Activated T-cell treated with anti-CD3 and anti-CD28 coated beads, Interleukin-2, amount 50 U/mL, for 72 hours (primary cell): ENCODE data around the gene SH3RF1. TPM values are rescaled to one million over a fixed set of nuclear protein-coding genes. Genes with fewer than 3 reads are reported as not detected.

Source experiments
- ATAC-seq, 2 donors: fragments of 150-1000 bp; cut with Tn5 transposase; replicated peaks in 1 of 2; 2 replicates each; pipeline ENCODE4 v1.10.0; 2021; ENCODE audit warnings: moderate library complexity in 2 of 2, mild to moderate bottlenecking in 1 of 2
- DNase-seq, 2 donors: peaks; one replicate each; pipeline ENCODE4 v3.0.0; 2021 to 2022; ENCODE audit warnings: mixed read lengths in 1 of 2
- H3K27ac Mint-ChIP-seq: one replicate; pipeline ENCODE4 v1.8.0; 2022; ENCODE audit warnings: mild to moderate bottlenecking, moderate library complexity, mixed read lengths
- H3K27me3 Mint-ChIP-seq: one replicate; pipeline ENCODE4 v1.8.0; 2022; ENCODE audit warnings: low read depth, mixed read lengths
- H3K36me3 Mint-ChIP-seq, 2 donors: one replicate each; pipeline ENCODE4 v1.8.0; 2022; ENCODE audit warnings: mixed read lengths in 2 of 2, mild to moderate bottlenecking in 1 of 2; ENCODE audit not compliant: insufficient read depth in 2 of 2
- H3K4me1 Mint-ChIP-seq: one replicate; pipeline ENCODE4 v1.8.0; 2022; ENCODE audit warnings: low read depth, mixed read lengths
- H3K4me3 Mint-ChIP-seq, 2 donors: one replicate each; pipeline ENCODE4 v1.8.0; 2022; ENCODE audit warnings: mild to moderate bottlenecking in 2 of 2, mixed read lengths in 2 of 2, moderate library complexity in 2 of 2
- H3K9me3 Mint-ChIP-seq, 2 donors: one replicate each; pipeline ENCODE4 v1.8.0; 2022; ENCODE audit warnings: mixed read lengths in 2 of 2
- total RNA-seq, 2 donors: library from RNA; stranded (reverse); gene quantifications; one replicate each; pipeline ENCODE4 v1.2.3, GENCODE V29; 2022

Gene SH3RF1
- total RNA-seq, 2 donors from 2014 or later: 0.26 to 0.63 TPM

DNA sequence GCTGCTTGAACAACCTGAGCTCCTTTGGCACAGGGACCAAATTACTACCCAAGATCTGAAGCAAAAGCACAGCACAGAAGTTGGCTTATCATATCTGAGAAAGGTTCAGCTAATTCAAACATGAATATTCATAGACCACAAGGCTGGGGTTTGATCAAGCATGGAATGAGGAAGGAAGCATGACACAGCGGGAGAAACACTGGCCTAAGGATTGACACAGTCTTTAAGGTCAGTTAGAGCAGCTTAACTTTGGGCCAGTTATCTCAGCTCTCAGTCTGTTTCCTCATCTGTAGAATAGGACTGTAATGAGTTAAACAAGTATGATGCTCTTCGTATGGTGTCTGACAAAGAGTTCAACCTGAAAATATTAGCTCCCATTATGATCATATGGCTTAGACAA lies 172.2 kb downstream of the SH3RF1 start:
- no peak overlapping the region for H3K4me3 Mint-ChIP-seq

DNA sequence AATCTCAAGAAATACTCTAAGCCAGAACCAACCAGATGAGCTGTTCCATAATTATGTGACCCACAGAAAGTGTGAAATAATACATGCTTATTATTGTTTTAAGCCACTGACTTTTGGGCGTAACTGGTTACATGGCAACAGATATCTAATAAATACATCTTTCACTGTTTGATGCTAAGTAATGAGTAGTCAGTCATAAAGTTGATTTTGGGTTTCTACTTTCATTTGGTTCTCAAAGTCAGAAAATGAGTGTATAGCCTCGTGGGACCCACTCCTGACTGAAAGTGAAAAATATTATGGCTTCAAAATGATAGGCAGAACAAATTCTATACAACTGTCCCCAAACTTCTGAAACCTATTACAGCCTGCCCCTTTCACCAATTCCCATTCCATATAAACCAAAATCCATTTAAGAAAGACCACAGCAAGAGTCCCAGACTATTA lies 172.7 kb downstream of the SH3RF1 start:
- peak; percentile 44 to 51 for ATAC-seq
- peaks cover 2% of the 10 kb centered on the region in 2 donors for H3K9me3 Mint-ChIP-seq
- H3K36me3 Mint-ChIP-seq: no peaks in the 10 kb centered on the region
- no peak overlapping the region for H3K27ac Mint-ChIP-seq
- no peak overlapping the region for H3K4me3 Mint-ChIP-seq
- H3K4me1 Mint-ChIP-seq: no peaks in the 10 kb centered on the region
- peaks cover 6% of the 10 kb centered on the region for H3K27me3 Mint-ChIP-seq
- DNase-seq: no peak

More for the DNA sequence above, 172.2 kb downstream of the SH3RF1 start:
- DNase-seq: no peak
- peak in 1 of 2 donors; percentile 7 for ATAC-seq
- H3K27ac Mint-ChIP-seq: no peak overlapping the region
- H3K9me3 Mint-ChIP-seq: peaks cover 2% of the 10 kb centered on the region in 2 donors
- H3K27me3 Mint-ChIP-seq: peaks cover 6% of the 10 kb centered on the region
- no peaks in the 10 kb centered on the region for H3K4me1 Mint-ChIP-seq
- no peaks in the 10 kb centered on the region for H3K36me3 Mint-ChIP-seq

DNA sequence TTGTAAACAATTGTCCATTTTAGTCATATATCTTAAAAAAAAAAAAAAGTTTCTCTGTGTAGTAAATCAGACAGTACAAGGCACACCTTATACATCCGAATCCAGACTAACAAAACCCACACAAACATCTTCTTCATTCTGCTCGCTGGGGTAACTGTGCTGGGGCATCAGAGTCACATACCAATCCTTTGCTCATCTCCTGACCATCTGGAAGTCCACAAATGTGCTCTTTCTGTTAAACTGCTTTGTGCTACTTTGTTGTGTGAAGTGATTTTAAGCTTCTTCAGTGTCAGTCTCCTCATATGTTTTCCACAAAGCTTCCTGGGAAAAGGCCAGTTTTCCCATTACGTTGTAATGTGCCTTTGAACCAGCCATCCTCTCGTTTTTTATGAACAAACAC lies 174.5 kb downstream of the SH3RF1 start:
- Mint-ChIP-seq H3K4me3 (no peak overlapping the region), H3K36me3 (no peaks in the 10 kb centered on the region), H3K27ac (no peak overlapping the region), H3K4me1 (no peaks in the 10 kb centered on the region), H3K9me3 (peaks cover 2% of the 10 kb centered on the region in 2 donors), H3K27me3 (peaks cover 6% of the 10 kb centered on the region)
- ATAC-seq (no peak), DNase-seq (no peak)

DNA sequence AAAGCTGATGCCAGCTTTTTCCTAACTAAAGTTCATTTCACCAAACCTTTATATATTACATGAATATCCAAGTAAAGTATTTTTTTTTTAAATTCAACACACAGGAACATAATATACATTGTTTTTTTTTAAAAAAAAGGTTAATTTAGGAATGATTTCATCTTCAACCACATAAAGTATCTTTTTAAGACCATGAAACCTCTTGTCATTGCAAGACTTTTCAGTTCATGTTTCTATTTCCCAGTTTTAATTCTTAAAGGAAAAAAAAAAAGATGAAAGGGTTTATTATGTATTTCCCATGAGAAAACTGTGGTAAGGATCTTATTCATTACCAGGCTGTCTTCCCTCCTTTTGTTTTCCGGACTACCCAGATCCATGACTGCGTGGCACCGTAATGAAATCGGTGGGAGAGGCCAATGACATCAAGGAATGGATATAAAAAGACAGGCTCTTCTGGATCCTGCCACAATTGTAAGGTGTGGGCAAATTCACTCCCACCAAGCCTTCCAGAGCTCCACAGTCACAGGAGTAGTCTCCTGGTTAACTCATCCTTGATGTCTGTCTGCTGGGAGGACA lies 176.0 kb downstream of the SH3RF1 start:
- Mint-ChIP-seq H3K36me3 (no peaks in the 10 kb centered on the region), H3K4me3 (no peak overlapping the region), H3K27ac (no peak overlapping the region), H3K9me3 (peaks cover 2 to 6% of the 10 kb centered on the region in 2 donors), H3K27me3 (peaks cover 6% of the 10 kb centered on the region), H3K4me1 (no peaks in the 10 kb centered on the region)
- no peak for DNase-seq
- no peak for ATAC-seq

DNA sequence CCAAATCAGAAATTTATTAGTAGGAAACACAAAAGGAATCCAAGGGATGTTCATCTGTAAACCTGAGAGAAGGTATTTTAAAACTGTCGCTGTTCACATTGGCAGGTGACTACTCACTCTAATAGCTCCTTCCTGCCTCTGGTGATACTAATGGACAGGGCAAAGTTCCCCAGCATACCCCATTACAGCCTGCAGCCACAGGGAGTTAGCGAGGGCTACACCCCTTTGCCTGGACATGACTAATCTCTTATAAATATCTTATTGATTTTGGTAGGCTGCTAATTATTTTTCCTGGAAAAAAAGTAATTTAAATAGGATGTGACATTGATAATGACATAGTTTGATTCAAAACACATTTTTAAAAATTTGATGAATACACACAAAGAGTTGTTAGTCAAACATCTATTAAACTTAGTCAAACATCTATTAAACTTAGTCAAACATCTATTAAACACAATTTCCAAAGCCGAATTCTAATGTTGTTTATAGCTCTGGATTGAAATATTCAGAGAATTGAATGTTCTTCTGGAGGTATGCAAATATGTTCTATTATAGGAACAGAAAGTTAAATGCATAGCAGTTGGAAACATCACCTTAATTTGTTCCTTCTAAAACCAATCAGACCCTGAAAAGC lies 177.8 kb downstream of the SH3RF1 start:
- ATAC-seq: no peak
- DNase-seq: no peak
- H3K27ac Mint-ChIP-seq: no peak overlapping the region
- peaks cover 2 to 6% of the 10 kb centered on the region in 2 donors for H3K9me3 Mint-ChIP-seq
- H3K36me3 Mint-ChIP-seq: no peaks in the 10 kb centered on the region
- peaks cover 6% of the 10 kb centered on the region for H3K27me3 Mint-ChIP-seq
- no peaks in the 10 kb centered on the region for H3K4me1 Mint-ChIP-seq
- no peak overlapping the region for H3K4me3 Mint-ChIP-seq

DNA sequence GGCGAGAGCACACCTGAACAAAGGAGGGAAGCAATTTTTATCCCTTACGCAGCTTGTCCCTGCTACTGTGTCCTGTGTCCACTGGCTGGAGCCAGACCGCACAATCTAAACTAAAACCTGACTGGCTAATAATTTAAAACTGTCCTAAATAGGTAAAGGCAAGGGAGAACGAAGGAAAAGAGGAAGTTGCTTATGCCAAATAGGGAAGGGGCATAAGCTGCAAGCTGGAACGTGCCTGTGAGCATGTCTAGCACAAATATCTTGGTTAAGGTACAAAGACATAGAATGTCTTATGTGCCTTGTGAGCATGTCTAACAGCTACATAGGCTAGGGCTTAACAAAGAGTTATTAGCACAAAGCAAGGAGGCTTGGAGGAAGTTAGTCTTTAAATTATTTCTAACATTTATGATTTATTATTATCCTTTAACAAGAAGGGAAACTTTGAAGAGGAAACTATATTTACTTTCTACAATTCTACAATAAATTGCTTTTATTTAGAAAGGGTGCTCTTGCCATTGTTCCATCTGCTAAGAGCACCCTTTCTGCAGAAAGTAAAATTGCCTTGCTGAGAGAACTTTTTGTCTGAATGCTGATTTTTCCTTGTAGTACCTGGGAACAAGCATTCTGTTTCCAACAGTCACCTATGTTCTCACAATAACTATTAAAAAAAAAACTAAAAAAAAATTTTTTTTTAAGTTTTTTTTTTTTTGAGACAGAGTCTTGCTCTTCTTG lies 180.1 kb downstream of the SH3RF1 start:
- DNase-seq (no peak), ATAC-seq (no peak)
- Mint-ChIP-seq H3K27ac (no peak overlapping the region), H3K4me3 (no peak overlapping the region), H3K9me3 (peaks cover 0 to 3% of the 10 kb centered on the region in 2 donors), H3K27me3 (no peaks in the 10 kb centered on the region), H3K4me1 (no peaks in the 10 kb centered on the region), H3K36me3 (no peaks in the 10 kb centered on the region)

DNA sequence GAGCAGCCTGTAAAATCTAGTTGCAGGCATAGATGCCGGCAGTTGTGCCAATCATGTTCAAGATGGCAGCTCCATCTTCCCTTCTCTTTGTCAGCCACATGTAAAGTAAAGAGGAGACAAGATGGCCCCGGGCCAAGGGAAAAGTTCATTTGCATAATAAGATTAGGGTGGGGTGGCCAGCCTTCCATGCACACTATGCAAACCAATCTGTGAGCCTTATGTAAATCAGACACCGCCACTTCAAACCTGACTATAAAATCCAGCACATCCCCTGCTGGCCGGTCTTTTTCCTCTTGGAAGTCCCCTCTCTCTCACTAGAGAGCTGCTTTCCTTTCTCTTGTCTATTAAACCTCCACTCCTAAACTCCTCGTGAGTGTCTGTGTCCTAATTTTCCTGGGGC lies 181.8 kb downstream of the SH3RF1 start:
- H3K4me1 Mint-ChIP-seq: no peaks in the 10 kb centered on the region
- no peaks in the 10 kb centered on the region for H3K27me3 Mint-ChIP-seq
- H3K27ac Mint-ChIP-seq: no peak overlapping the region
- H3K4me3 Mint-ChIP-seq: no peak overlapping the region
- H3K9me3 Mint-ChIP-seq: peaks cover 0 to 3% of the 10 kb centered on the region in 2 donors
- DNase-seq: no peak
- ATAC-seq: no peak
- H3K36me3 Mint-ChIP-seq: no peaks in the 10 kb centered on the region

DNA sequence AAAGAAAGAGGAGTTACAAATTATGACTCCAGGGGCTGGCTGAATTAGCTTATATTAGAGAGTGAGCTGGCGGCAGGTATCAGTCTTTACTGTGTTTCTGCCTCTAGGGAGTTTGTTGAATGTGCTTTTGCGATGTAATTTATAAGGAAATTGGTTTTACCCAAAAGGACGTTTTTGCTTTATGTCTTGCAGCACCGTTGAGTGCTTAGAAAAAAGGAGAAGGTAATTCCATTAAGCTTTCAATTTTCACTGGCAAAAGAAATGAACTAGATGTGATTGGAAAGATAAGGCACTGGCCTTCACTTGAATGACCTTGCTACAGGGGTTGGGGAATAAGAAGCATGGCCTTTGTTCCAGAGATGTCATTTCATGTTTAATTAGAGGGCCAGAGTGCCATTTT lies 185.8 kb downstream of the SH3RF1 start:
- H3K36me3 Mint-ChIP-seq: no peaks in the 10 kb centered on the region
- H3K9me3 Mint-ChIP-seq: no peaks in the 10 kb centered on the region
- no peak for DNase-seq
- H3K27ac Mint-ChIP-seq: no peak overlapping the region
- peaks cover 6% of the 10 kb centered on the region for H3K27me3 Mint-ChIP-seq
- ATAC-seq: no peak
- no peak overlapping the region for H3K4me3 Mint-ChIP-seq
- H3K4me1 Mint-ChIP-seq: peaks cover 9% of the 10 kb centered on the region

DNA sequence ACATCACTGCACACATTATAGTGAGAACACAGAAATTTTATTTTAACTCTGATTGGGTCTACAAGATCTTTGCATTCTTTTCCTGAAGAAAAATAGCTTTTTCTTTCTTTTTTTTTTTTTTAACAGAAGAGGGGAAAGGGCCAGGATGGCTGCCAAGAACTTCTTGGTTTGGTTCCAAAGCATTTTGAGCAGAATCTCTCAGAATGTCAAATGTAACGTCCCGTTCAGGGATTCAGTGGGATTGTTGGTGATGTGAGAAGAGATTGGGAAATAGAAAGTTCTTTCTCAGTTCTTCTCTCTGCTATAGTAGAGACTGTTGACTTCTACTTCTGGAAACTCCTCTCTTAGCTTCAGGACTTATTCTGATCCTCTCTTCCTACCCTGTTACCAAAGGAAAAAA lies 189.8 kb downstream of the SH3RF1 start:
- ATAC-seq (no peak), DNase-seq (no peak)
- H3K9me3 Mint-ChIP-seq: no peaks in the 10 kb centered on the region
- no peak overlapping the region for H3K4me3 Mint-ChIP-seq
- no peaks in the 10 kb centered on the region for H3K36me3 Mint-ChIP-seq
- H3K27me3 Mint-ChIP-seq: peaks cover 6% of the 10 kb centered on the region
- peaks cover 15% of the 10 kb centered on the region for H3K4me1 Mint-ChIP-seq
- H3K27ac Mint-ChIP-seq: no peak overlapping the region

DNA sequence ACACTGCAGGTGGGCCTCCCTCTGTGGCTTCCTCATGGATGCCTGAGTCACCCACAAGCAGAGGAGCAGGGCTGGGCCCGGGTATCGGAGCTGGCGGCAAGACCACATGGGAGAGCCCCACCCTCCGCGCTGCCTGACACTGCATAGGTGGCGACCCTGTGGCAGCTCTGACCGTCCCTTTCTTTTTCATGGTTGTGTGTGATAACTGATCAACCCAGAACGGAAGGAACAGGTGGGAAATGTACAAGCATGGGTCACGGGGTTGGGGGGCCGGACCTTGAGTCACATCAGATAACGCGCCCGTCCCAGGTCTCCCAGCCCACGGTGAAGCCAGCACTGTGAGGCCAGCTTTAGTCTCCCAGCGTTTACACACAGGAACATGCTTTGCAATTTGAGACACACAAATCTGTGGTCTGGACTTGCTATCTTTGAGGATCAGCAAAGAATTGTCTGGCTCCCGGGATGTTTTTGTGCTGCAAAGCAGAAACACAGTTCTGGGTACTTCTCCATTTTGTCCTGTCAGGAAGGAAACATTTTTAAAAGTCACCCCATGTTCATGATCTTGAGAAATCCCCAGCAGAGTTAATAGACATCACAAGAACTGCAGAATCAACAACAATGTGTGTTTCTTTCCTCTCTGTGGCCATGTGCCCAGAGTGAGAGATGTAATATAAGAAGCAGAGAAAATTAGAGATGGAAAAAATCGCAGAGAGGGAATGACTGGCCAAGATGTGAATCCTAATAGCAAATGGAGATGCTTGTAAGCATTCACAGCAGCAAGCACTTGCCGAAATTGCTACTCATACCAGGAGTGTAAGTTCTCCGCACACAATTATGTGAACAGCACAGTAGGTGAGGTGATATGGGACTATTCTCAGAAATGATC lies 190.6 kb downstream of the SH3RF1 start:
- Mint-ChIP-seq H3K36me3 (no peaks in the 10 kb centered on the region), H3K9me3 (no peaks in the 10 kb centered on the region), H3K4me3 (peak overlapping the region; percentile 64 to 67), H3K27ac (no peak overlapping the region), H3K27me3 (peaks cover 6% of the 10 kb centered on the region), H3K4me1 (peaks cover 15% of the 10 kb centered on the region)
- DNase-seq: peak; percentile 5 to 39
- peak; percentile 64 to 85 for ATAC-seq

DNA sequence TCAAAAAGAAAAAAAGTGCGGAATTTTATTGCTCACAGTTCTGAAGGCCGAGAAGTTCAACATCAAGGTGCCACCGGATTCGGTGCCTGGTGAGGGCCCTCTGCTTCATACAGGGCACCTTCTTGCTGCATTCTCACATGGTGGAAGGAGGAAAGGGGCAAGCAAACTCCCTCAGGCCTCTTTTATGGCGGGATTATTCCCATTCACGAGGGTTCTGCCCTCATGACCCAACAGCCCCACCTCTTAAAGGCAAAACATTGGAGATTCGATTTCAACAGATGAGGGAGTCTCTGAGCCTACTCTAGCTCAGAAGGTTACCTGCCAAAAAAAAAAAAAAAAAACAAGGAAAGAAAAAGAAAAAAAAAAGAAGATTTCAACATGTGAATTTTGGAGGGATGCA lies 196.6 kb downstream of the SH3RF1 start:
- Mint-ChIP-seq H3K36me3 (no peaks in the 10 kb centered on the region), H3K27ac (no peak overlapping the region), H3K9me3 (no peaks in the 10 kb centered on the region), H3K4me3 (no peak overlapping the region), H3K27me3 (no peaks in the 10 kb centered on the region), H3K4me1 (no peaks in the 10 kb centered on the region)
- ATAC-seq (no peak), DNase-seq (no peak)

DNA sequence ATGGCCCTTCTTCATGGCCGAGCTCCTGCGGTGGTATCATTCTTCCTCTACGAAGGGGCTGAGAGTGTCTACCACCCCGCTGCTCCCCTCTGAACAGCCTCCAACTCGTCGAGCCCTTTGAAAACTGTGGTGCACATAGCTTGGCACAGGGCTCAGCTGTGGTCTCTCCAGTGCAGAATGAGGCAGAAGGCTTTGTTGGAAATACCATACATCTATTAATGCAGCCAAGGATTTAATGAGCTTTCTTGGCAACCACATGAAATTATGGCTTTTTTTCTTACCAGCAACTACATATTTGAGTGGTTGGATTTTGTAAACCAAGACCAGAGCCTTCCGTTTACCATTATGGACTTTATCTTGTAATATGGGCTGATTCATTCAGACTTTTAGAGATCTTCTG lies 199.0 kb downstream of the SH3RF1 start:
- Mint-ChIP-seq H3K27me3 (no peaks in the 10 kb centered on the region), H3K4me3 (no peak overlapping the region), H3K36me3 (no peaks in the 10 kb centered on the region), H3K4me1 (no peaks in the 10 kb centered on the region), H3K9me3 (no peaks in the 10 kb centered on the region), H3K27ac (no peak overlapping the region)
- DNase-seq (no peak), ATAC-seq (no peak)

DNA sequence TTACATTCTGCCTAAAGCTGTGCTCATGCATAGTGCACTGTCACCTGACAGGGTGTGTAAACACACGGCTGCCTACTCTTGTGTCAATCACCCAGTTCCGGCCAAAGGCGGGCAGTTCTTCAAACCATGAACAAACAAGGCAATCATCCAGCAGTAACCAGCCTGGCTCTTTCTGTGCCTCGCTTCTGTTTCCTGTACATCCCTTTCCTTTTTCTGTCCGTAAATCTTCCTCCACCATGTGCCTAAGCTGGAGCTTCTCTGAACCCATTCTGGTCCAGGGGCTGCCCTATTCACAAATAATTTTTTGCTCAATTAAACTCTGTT lies 199.9 kb downstream of the SH3RF1 start:
- Mint-ChIP-seq H3K4me1 (no peaks in the 10 kb centered on the region), H3K36me3 (no peaks in the 10 kb centered on the region), H3K4me3 (no peak overlapping the region), H3K27me3 (no peaks in the 10 kb centered on the region), H3K27ac (no peak overlapping the region), H3K9me3 (no peaks in the 10 kb centered on the region)
- no peak for ATAC-seq
- DNase-seq: no peak
